GM23248 (cell line): ENCODE results near the gene CPED1. TPM values are rescaled to one million over a fixed set of nuclear protein-coding genes. Genes with fewer than 3 reads are reported as not detected.

Experiments
- DNase-seq: peaks from one replicate; pipeline ENCODE4 v3.0.0-alpha.2; 2015
- H2AFZ ChIP-seq: fragments of 200-600 bp; sonication (generic); 2 replicates; pipeline ENCODE4 v1.6.1; 2016; ENCODE audit warnings: antibody characterized with exemption
- H3F3A ChIP-seq: fragments of 200-600 bp; sonication (generic); 2 replicates; pipeline ENCODE4 v1.6.1; 2016; ENCODE audit warnings: mild to moderate bottlenecking, antibody characterized with exemption, mixed run types; ENCODE audit not compliant: insufficient read depth
- H3K27ac ChIP-seq: fragments of 200-600 bp; sonication (generic); 2 replicates; pipeline ENCODE4 v1.5.1; 2016; ENCODE audit warnings: mild to moderate bottlenecking
- H3K27me3 ChIP-seq: fragments of 200-600 bp; sonication (generic); replicated peaks from 2 replicates; pipeline ENCODE4 v1.6.1; 2016; ENCODE audit warnings: mild to moderate bottlenecking; ENCODE audit not compliant: insufficient read depth
- H3K36me3 ChIP-seq: fragments of 200-600 bp; sonication (generic); 2 replicates; pipeline ENCODE4 v1.6.1; 2016; ENCODE audit warnings: low read depth, mild to moderate bottlenecking
- H3K4me1 ChIP-seq: fragments of 200-600 bp; sonication (generic); 2 replicates; pipeline ENCODE4 v1.6.1; 2016; ENCODE audit warnings: mild to moderate bottlenecking; ENCODE audit not compliant: insufficient read depth
- H3K4me2 ChIP-seq: fragments of 200-600 bp; sonication (generic); one replicate; pipeline ENCODE4 v1.6.1; 2016; ENCODE audit warnings: mild to moderate bottlenecking; ENCODE audit not compliant: unreplicated experiment
- H3K4me3 ChIP-seq: fragments of 200-600 bp; sonication (generic); 2 replicates; pipeline ENCODE4 v1.5.1; 2016; ENCODE audit warnings: mild to moderate bottlenecking
- H3K79me2 ChIP-seq: fragments of 200-600 bp; sonication (generic); 2 replicates; pipeline ENCODE4 v1.6.1; 2016; ENCODE audit warnings: mild to moderate bottlenecking; ENCODE audit not compliant: insufficient read depth
- H3K9ac ChIP-seq: fragments of 200-600 bp; sonication (generic); 2 replicates; pipeline ENCODE4 v1.6.1; 2016; ENCODE audit warnings: mild to moderate bottlenecking
- H3K9me2 ChIP-seq: fragments of 200-600 bp; sonication (generic); 2 replicates; pipeline ENCODE4 v1.6.1; 2016; ENCODE audit warnings: mixed run types, mild to moderate bottlenecking, moderate library complexity; ENCODE audit not compliant: insufficient read depth
- H3K9me3 ChIP-seq: fragments of 200-600 bp; sonication (generic); one replicate; pipeline ENCODE4 v1.6.1; 2017; ENCODE audit warnings: low read depth
- H4K20me1 ChIP-seq: fragments of 200-600 bp; sonication (generic); 2 replicates; pipeline ENCODE4 v1.6.0; 2016; ENCODE audit not compliant: insufficient read depth
- EZH2 ChIP-seq: fragments of 200-600 bp; sonication (generic); IDR thresholded peaks from 2 replicates; pipeline ENCODE4 v1.6.1; 2018; ENCODE audit warnings: antibody characterized with exemption, mild to moderate bottlenecking; ENCODE audit not compliant: insufficient read depth, poor library complexity, severe bottlenecking
- EZH2phosphoT487 ChIP-seq: fragments of 200-600 bp; sonication (generic); IDR thresholded peaks from 2 replicates; pipeline ENCODE4 v1.6.1; 2018; ENCODE audit warnings: antibody characterized with exemption, moderate library complexity, mild to moderate bottlenecking, low read depth; ENCODE audit not compliant: insufficient read depth
- WGBS, 2 experiments: methylation state at CpG; one replicate each; pipeline ENCODE4 v1.1.6; 2015 to 2017; ENCODE audit warnings: low lambda C conversion rate in 2 of 2, low coverage in 1 of 2; ENCODE audit errors: missing lambda C conversion rate in 2 of 2; 5-methylcytosine and 5-hydroxymethylcytosine counted together
- in situ Hi-C: fragments of 300-500 bp; cut with MboI; formaldehyde crosslinking; loops from 2 replicates; pipeline ENCODE4 v1.15.0; 2020
- polyA plus RNA-seq: library from polyadenylated mRNA; unstranded; fragments of >200 nt; fragmentation: Nextera tagmentation; extraction: Ambion mirVana; gene quantifications from 2 replicates; pipeline ENCODE4 v1.2.1, GENCODE V29; 2016
- total RNA-seq: library from RNA; depleted of rRNA; stranded (reverse); fragments of >200 nt; shearing (Covaris generic); gene quantifications from 2 replicates; pipeline ENCODE4 v1.2.3, GENCODE V29; 2014

The CPED1 gene
- total and polyA plus RNA-seq, 2 experiments from 2014 or later: 12.4 to 20.2 TPM

GRCh38 chr7:121037957-121038716 is 49.6 kb downstream of the CPED1 start:
- no peaks in the 10 kb centered on the region for H3K36me3 ChIP-seq
- no peak overlapping the region for H3K27ac ChIP-seq
- H3K4me2 ChIP-seq: no peak overlapping the region
- no peaks in the 10 kb centered on the region for H3K27me3 ChIP-seq
- peaks cover 12% of the 10 kb centered on the region for H3K4me1 ChIP-seq
- no peak overlapping the region for H3K4me3 ChIP-seq
- TF ChIP-seq EZH2 (no peak), EZH2phosphoT487 (no peak)
- no peaks in the 10 kb centered on the region for H3K9me2 ChIP-seq
- peaks cover 9% of the 10 kb centered on the region; the same call in 1 of the 2 replicates for H3K79me2 ChIP-seq
- H3F3A ChIP-seq: peaks cover 4% of the 10 kb centered on the region; the same call in 1 of the 2 replicates
- H3K9ac ChIP-seq: no peak overlapping the region
- H3K9me3 ChIP-seq: no peaks in the 10 kb centered on the region
- DNase-seq: no peak
- WGBS, 2 experiments: 95 to 98% methylated on average over 4 of the region's 4 CpGs
- no peak overlapping the region for H2AFZ ChIP-seq
- in situ Hi-C loops: no loop called here
- no peaks in the 10 kb centered on the region for H4K20me1 ChIP-seq

GRCh38 chr7:121038717-121039509 is 50.4 kb downstream of the CPED1 start:
- Histone ChIP-seq H3K9me3 (no peaks in the 10 kb centered on the region), H3K9me2 (no peaks in the 10 kb centered on the region), H4K20me1 (no peaks in the 10 kb centered on the region), H3K27ac (no peak overlapping the region), H3K4me2 (no peak overlapping the region), H3K36me3 (no peaks in the 10 kb centered on the region), H2AFZ (no peak overlapping the region), H3K27me3 (no peaks in the 10 kb centered on the region), H3F3A (no peaks in the 10 kb centered on the region), H3K9ac (no peak overlapping the region), H3K4me1 (peaks cover 7% of the 10 kb centered on the region), H3K4me3 (no peak overlapping the region), H3K79me2 (peaks cover 9% of the 10 kb centered on the region; the same call in 1 of the 2 replicates)
- TF ChIP-seq EZH2 (no peak), EZH2phosphoT487 (no peak)
- DNase-seq: no peak
- in situ Hi-C loops: no loop called here
- WGBS, 2 experiments: 83 to 86% methylated on average over 7 of the region's 7 CpGs

GRCh38 chr7:121039510-121039822 is 51.0 kb downstream of the CPED1 start:
- H3K27ac ChIP-seq: no peak overlapping the region
- in situ Hi-C loops: no loop called here
- no peaks in the 10 kb centered on the region for H4K20me1 ChIP-seq
- no peak overlapping the region for H3K4me3 ChIP-seq
- H3K9ac ChIP-seq: no peak overlapping the region
- H3K9me2 ChIP-seq: no peaks in the 10 kb centered on the region
- no peak for TF ChIP-seq EZH2
- no peak for TF ChIP-seq EZH2phosphoT487
- H3K27me3 ChIP-seq: no peaks in the 10 kb centered on the region
- no peak for DNase-seq
- no peak overlapping the region for H2AFZ ChIP-seq
- no peaks in the 10 kb centered on the region for H3K36me3 ChIP-seq
- WGBS, 2 experiments: 96 to 97% methylated on average over 2 of the region's 2 CpGs
- H3K4me1 ChIP-seq: peaks cover 7% of the 10 kb centered on the region
- H3F3A ChIP-seq: no peaks in the 10 kb centered on the region
- H3K4me2 ChIP-seq: no peak overlapping the region
- H3K79me2 ChIP-seq: peaks cover 9% of the 10 kb centered on the region; the same call in 1 of the 2 replicates
- no peaks in the 10 kb centered on the region for H3K9me3 ChIP-seq

- Histone ChIP-seq H4K20me1 (no peaks in the 10 kb centered on the region), H3K9ac (no peak overlapping the region), H3K4me1 (peaks cover 7% of the 10 kb centered on the region), H3K79me2 (peaks cover 9% of the 10 kb centered on the region; the same call in 1 of the 2 replicates), H3F3A (no peaks in the 10 kb centered on the region), H3K27ac (no peak overlapping the region), H3K4me2 (no peak overlapping the region), H3K4me3 (no peak overlapping the region), H3K36me3 (no peaks in the 10 kb centered on the region), H3K9me2 (no peaks in the 10 kb centered on the region), H2AFZ (no peak overlapping the region), H3K27me3 (no peaks in the 10 kb centered on the region), H3K9me3 (no peaks in the 10 kb centered on the region)
- TF ChIP-seq EZH2 (no peak), EZH2phosphoT487 (no peak)
- 99 to 100% methylated on average over 2 of the region's 2 CpGs for WGBS, 2 experiments
- in situ Hi-C loops: no loop called here
- no peak for DNase-seq
Measured at GRCh38 chr7:121039994-121040393, 51.5 kb downstream of the CPED1 start.
